ENCODE measurements around the gene N4BP2L1. TPM values are rescaled to one million over a fixed set of nuclear protein-coding genes. Genes with fewer than 3 reads are reported as not detected.
"Not testable (repeated sequence)": the region's sequence is repeated elsewhere in the genome, so short reads cannot be mapped to it uniquely, and the experiment has no call there.

Gene N4BP2L1
- total and polyA plus RNA-seq, 12 donors: 2.5 to 14.9 (median 4.0) TPM

GRCh38 chr13:32354040-32354439, 73.9 kb downstream of the N4BP2L1 start:
- TF ChIP-seq CTCF (IDR thresholded peaks at IDR 0.05): no peak
- intact Hi-C loops (cut with DNase I): no loop called here
- DNase-seq (no peak), ATAC-seq (no peak)
- Histone ChIP-seq H3K27ac (no peak overlapping the region), H3K4me3 (no peak overlapping the region), H3K27me3 (no peaks in the 10 kb centered on the region), H3K9me3 (no peaks in the 10 kb centered on the region), H3K36me3 (peaks cover 0 to 25% (median 0%) of the 10 kb centered on the region in 9 donors), H3K4me1 (no peaks in the 10 kb centered on the region)
- WGBS, 2 donors: 98% methylated on average over 1 of the region's 1 CpG

GRCh38 chr13:32350839-32351441, 77.0 kb downstream of the N4BP2L1 start:
- intact Hi-C loops (cut with DNase I); H3K9me3 ChIP-seq; H3K4me3 ChIP-seq; H3K27me3 ChIP-seq; H3K4me1 ChIP-seq; DNase-seq; ATAC-seq; H3K27ac ChIP-seq: not testable (repeated sequence)
- peaks cover 0 to 13% (median 0%) of the 10 kb centered on the region in 9 donors for H3K36me3 ChIP-seq
- 97 to 99% methylated on average over 15 of the region's 15 CpGs for WGBS, 2 donors

Other genes starting within 250 kb of the N4BP2L1 start
- gene ZAR1L, start 112.8 kb downstream of the N4BP2L1 start, total RNA-seq: not detected
- gene ZAR1L, start 112.8 kb downstream of the N4BP2L1 start, polyA plus RNA-seq: not detected
- gene BRCA2, start 112.6 kb downstream of the N4BP2L1 start, total RNA-seq: 1 to 10 TPM in 2 of 10 donors, under 1 TPM in 8; 0.12 to 2.3 (median 0.47) TPM
- gene BRCA2, start 112.6 kb downstream of the N4BP2L1 start, polyA plus RNA-seq: under 1 TPM; 0.04 to 0.07 TPM
- gene N4BP2L2, start 110.7 kb upstream of the N4BP2L1 start, total RNA-seq: 100 to 1,000 TPM; 113 to 162 (median 134) TPM
- gene N4BP2L2, start 110.7 kb upstream of the N4BP2L1 start, polyA plus RNA-seq: 100 to 1,000 TPM in 1 of 2 donors, 10 to 100 TPM in 1; 28.2 to 116 TPM
- 10 to 100 TPM; 16.3 to 29.6 (median 20.6) TPM for gene PDS5B, start 158.3 kb upstream of the N4BP2L1 start, total RNA-seq
- 1 to 10 TPM; 5.6 TPM for gene PDS5B, start 158.3 kb upstream of the N4BP2L1 start, polyA plus RNA-seq